ENCODE results near the gene SEMA6D. TPM values are rescaled to one million over a fixed set of nuclear protein-coding genes. Genes with fewer than 3 reads are reported as not detected.

SEMA6D gene
- total and polyA plus RNA-seq, 8 donors, result 4.7 to 14.1 (median 6.3) TPM

DNA sequence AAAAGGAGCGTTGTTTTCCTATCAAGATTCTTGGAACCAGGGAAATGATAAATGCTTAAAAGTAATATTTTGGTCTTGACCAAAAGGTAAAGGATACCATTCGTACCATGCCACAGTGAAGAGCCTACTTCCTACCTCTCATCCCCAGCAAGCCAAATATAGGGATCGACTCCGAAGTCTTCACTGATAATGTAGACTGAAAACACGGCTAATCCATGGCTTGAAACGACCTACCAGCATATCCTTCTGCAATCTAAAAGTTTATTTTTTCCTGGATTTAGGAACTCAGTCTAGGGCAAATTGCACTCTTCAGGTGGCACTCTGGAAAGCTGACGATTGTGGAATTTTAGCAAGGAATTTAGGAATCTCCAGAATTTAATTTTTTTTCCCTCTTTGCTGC is 1.9 kb upstream of the SEMA6D start:
- H3K9me3 ChIP-seq, result no peaks in the 10 kb centered on the region
- H3K4me1 ChIP-seq, result peaks cover 0 to 14% (median 0%) of the 10 kb centered on the region in 3 donors
- DNase-seq, result no peak
- ATAC-seq, result no peak
- FAIRE-seq, result no peak
- 89 to 95% methylated on average over 7 of the region's 7 CpGs for WGBS, 2 donors
- no peaks in the 10 kb centered on the region for H3K27me3 ChIP-seq
- H3K4me3 ChIP-seq, result no peak overlapping the region
- no peak for TF ChIP-seq CTCF (IDR thresholded peaks at IDR 0.05)
- H3K27ac ChIP-seq, result no peak overlapping the region
- intact Hi-C loops (cut with DNase I), result loop anchor here in 1 of 3 donors (5.0 kb wide), 1 partner anchor 272 kb away; no protein-coding TSS in a partner anchor
- H3K36me3 ChIP-seq, result no peaks in the 10 kb centered on the region

- Histone ChIP-seq H3K9me3 (no peaks in the 10 kb centered on the region), H3K4me3 (no peak overlapping the region), H3K27ac (peak overlapping the region in 1 of 4 donors; percentile 64), H3K4me1 (peaks cover 4 to 14% (median 4%) of the 10 kb centered on the region in 3 donors), H3K27me3 (no peaks in the 10 kb centered on the region), H3K36me3 (no peaks in the 10 kb centered on the region)
- FAIRE-seq (no peak), ATAC-seq (no peak), DNase-seq (no peak)
- intact Hi-C loops (cut with DNase I), result loop anchor here in 1 of 3 donors (5.0 kb wide), 1 partner anchor 271 kb away; no protein-coding TSS in a partner anchor
- 64 to 66% methylated on average over 6 of the region's 6 CpGs for WGBS, 2 donors
- TF ChIP-seq CTCF (IDR thresholded peaks at IDR 0.05), result no peak
These were observed 1.4 kb upstream of the SEMA6D start for GRCh38 chr15:47715856-47716445.

DNA sequence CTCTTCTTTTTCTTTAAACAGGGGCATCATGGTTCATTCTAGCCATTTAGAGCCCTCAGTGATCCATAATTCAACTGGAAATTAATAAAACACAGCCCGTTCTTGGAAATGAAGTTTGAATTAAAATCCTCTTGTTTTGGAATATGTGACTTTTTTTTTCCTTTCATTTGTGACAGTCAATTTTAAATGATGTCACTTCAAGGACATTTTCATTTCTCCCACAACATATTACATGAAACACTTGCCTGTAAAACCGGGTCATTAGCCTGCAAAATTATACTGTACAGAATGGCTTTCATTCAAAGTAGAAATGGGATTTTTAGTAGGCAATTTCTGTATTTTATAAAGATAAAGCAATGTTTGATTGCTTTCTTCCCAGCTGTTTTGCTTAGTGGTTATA is 789 bp upstream of the SEMA6D start:
- intact Hi-C loops (cut with DNase I), result loop anchor here in 1 of 3 donors (5.0 kb wide), 1 partner anchor 271 kb away; no protein-coding TSS in a partner anchor
- no peak for FAIRE-seq
- WGBS, 2 donors, result 61 to 74% methylated on average over 2 of the region's 2 CpGs
- Histone ChIP-seq H3K9me3 (no peaks in the 10 kb centered on the region), H3K4me1 (peaks cover 4 to 14% (median 7%) of the 10 kb centered on the region in 3 donors), H3K4me3 (peak overlapping the region in 2 of 4 donors; percentile 75 to 85), H3K27ac (peak overlapping the region in 1 of 4 donors; percentile 64), H3K36me3 (no peaks in the 10 kb centered on the region), H3K27me3 (no peaks in the 10 kb centered on the region)
- no peak for ATAC-seq
- no peak for DNase-seq
- no peak for TF ChIP-seq CTCF (IDR thresholded peaks at IDR 0.05)

- DNase-seq, result peak in 2 of 6 donors; percentile 13 to 68
- intact Hi-C loops (cut with DNase I), result loop anchor here in 1 of 3 donors (5.0 kb wide), 1 partner anchor 269 kb away; no protein-coding TSS in a partner anchor
- WGBS, 2 donors, result 3 to 6% methylated on average over 44 to 48 of the region's 48 CpGs
- TF ChIP-seq CTCF (IDR thresholded peaks at IDR 0.05), result no peak
- H3K36me3 ChIP-seq, result no peaks in the 10 kb centered on the region
- ATAC-seq, result peak; percentile 19 to 36 (median 26)
- peaks cover 4 to 8% (median 7%) of the 10 kb centered on the region in 3 donors for H3K4me1 ChIP-seq
- FAIRE-seq, result no peak
- H3K27me3 ChIP-seq, result no peaks in the 10 kb centered on the region
- H3K9me3 ChIP-seq, result no peaks in the 10 kb centered on the region
- peak overlapping the region; percentile 16 to 74 (median 46) for H3K27ac ChIP-seq
- H3K4me3 ChIP-seq, result peak overlapping the region; percentile 58 to 85 (median 78)
These were observed 1.5 kb downstream of the SEMA6D start for GRCh38 chr15:47718497-47719437.
